B cell (primary cell): ENCODE results near the gene MICU1.

Source experiments
- CTCF ChIP-seq: fragments of 200-600 bp; IDR thresholded peaks from one replicate; pipeline ENCODE4 v1.8.0; 2022; ENCODE audit warnings: antibody characterized with exemption, mild to moderate bottlenecking
- EZH2 ChIP-seq: IDR thresholded peaks from 2 replicates; pipeline ENCODE4 v1.6.1; 2012; ENCODE audit warnings: borderline replicate concordance, low read depth, mild to moderate bottlenecking, moderate library complexity, low read length; ENCODE audit not compliant: insufficient read depth, poor library complexity, severe bottlenecking

- TF ChIP-seq CTCF: no peak
- no peak for TF ChIP-seq EZH2
Measured at GRCh38 chr10:72663971-72664370, 38.1 kb upstream of the MICU1 start.
